RWPE1 (cell line): Measurements from ENCODE around the gene MRPL38.
A peak's percentile ranks its signal among the peaks of the same experiment; 100 is the strongest.

Experiments
- CTCF ChIA-PET: fragments of 350-600 bp; sonication (Branson Sonifier 250); formaldehyde crosslinking; extraction: SDS; loops from one replicate; lab custom pipeline; 2021; lab: Yijun Ruan, JAX
- POLR2A ChIA-PET: fragments of 400-600 bp; formaldehyde crosslinking; extraction: SDS; loops from one replicate; lab custom pipeline; 2020; ENCODE audit warnings: antibody characterized with exemption; ENCODE audit not compliant: low non-redundant PET; lab: Yijun Ruan, JAX
- DNase-seq: peaks from one replicate; pipeline ENCODE4 v3.0.0; 2012; ENCODE audit warnings: low spot score
- H3K27ac ChIP-seq: fragments of 450-650 bp; 2 replicates; pipeline ENCODE4 v1.5.1; 2017
- TF ChIP-seq, protein P1 (sequence below): fragments of 450-650 bp; conservative IDR thresholded peaks from 2 replicates; pipeline ENCODE4 v1.5.1; 2017; ENCODE audit warnings: low read depth, mild to moderate bottlenecking

Gene MRPL38

DNA sequence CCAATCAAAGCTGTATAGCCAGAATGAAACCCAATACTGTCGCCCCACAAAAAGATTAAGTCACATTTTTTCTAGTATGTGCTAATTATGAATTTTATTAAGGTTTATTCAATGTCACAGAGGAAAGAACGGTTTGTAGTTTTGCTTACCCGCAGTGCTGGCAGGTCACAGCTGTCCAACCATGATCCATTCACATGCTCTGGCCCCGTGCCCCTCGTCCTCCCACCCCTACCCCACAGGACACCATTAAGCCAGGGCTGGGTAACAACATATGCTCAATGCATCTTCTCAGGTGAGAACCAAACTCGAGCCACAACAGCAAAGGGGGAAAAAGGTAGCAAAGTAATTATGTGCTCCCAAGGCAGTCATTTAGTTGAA lies 36.7 kb upstream of the MRPL38 start:
- no peak for DNase-seq
- CTCF ChIA-PET: interaction anchor here (0.6 to 1.2 kb wide), 3 partner anchors 14 to 194 kb away, joined by 3 to 4 read pairs (median 4); no protein-coding TSS in a partner anchor
- H3K27ac ChIP-seq: peak overlapping the region; percentile 73
- POLR2A ChIA-PET: interaction anchor here (1.4 kb wide), 1 partner anchor 15 kb away, joined by 4 read pairs; no protein-coding TSS in a partner anchor
- TF ChIP-seq, protein P1, sequence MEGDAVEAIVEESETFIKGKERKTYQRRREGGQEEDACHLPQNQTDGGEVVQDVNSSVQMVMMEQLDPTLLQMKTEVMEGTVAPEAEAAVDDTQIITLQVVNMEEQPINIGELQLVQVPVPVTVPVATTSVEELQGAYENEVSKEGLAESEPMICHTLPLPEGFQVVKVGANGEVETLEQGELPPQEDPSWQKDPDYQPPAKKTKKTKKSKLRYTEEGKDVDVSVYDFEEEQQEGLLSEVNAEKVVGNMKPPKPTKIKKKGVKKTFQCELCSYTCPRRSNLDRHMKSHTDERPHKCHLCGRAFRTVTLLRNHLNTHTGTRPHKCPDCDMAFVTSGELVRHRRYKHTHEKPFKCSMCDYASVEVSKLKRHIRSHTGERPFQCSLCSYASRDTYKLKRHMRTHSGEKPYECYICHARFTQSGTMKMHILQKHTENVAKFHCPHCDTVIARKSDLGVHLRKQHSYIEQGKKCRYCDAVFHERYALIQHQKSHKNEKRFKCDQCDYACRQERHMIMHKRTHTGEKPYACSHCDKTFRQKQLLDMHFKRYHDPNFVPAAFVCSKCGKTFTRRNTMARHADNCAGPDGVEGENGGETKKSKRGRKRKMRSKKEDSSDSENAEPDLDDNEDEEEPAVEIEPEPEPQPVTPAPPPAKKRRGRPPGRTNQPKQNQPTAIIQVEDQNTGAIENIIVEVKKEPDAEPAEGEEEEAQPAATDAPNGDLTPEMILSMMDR: no peak

DNA sequence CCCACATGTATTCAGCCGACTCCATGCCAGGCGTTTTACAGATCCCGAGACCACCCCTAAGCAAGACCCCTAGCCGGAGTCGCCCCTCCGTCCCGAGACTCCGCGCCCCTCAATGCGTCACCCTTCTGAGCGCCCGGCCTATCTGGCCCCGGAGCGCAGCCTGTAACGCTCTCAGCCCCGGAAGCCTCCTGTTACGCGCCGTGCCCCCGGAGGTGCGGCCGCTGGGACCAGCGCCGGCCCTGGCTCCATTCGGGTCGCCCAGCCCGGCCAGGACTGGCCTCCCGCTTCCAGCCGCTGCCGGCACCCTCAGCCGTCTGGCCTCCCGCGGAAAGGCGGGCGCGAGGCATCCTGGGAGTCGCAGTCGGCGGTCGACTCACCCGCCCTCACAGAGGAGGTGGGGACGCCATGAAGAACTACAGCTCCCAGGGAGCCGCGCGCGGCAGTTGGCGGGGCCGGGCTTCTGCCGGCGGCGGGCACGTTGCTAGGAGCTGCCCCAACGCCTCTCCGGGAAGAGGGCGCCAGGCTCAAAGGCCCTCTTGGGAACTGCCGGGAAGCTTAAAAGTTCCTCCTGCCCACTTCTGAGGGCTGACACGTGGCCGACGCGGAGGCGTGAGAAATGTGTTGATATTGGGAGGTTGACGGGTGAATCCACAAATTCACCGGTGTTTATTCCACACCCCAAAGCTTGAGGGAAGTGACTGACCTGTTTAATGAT lies 36.2 kb upstream of the MRPL38 start, which contains the start of gene FBF1:
FBF1 (minus strand) TSS at position 316 of the 715 bp plus-strand sequence. CDS start 2,893 bp downstream, outside the sequence.
- ChIA-PET POLR2A (interaction anchor here (0.6 to 1.4 kb wide), 2 partner anchors 14 to 86 kb away, joined by 3 to 4 read pairs; partner anchors contain the start of gene WBP2), CTCF (interaction anchor here (0.6 to 1.2 kb wide), 4 partner anchors 14 to 193 kb away, joined by 3 to 4 read pairs (median 4); no protein-coding TSS in a partner anchor)
- TF ChIP-seq, protein P1: no peak
- H3K27ac ChIP-seq: peak within 1 kb of the TSS; percentile 73
- peak; percentile 96 for DNase-seq

DNA sequence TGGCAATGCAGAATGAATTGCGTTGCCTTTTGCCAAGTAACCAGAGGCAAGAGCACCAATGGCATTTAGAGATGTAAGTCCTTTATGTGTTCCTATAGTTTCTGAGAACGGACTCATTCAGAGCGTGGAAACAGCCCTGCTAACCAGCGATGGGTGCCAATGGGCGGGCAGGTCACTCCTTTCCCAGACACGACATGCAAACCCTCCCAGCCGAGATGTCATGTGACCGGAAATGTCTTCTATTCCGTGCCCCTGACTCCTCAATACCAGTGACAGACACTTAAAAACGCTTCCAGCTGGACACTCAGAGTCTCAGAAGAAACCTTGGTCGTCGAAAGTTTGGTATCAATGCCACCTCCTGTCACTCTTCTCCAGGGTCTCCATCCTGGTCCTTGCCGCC lies 33.0 kb upstream of the MRPL38 start:
- ChIA-PET POLR2A (no interaction called here), CTCF (no interaction called here)
- TF ChIP-seq, protein P1: no peak
- H3K27ac ChIP-seq: peak overlapping the region; percentile 1; the same call in 1 of the 2 replicates
- DNase-seq: no peak

DNA sequence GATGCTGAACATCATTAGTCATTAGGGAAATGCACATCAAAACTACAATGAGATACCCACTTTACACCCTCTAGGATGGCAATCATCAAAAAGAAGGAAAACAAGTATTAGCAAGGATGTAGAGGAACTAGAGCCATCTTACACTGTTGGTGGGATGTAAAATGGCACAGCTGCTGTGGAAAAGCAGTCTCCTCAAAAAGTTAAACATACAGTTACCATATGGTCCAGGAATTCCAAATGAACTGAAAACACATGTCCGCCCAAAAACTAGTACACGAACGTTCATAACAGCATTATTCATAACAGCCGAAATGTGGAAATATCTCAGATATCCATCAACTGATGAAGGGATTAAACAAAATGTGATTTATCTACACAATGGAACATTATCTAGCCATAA lies 29.1 kb upstream of the MRPL38 start:
- no peak overlapping the region for H3K27ac ChIP-seq
- ChIA-PET POLR2A (no interaction called here), CTCF (interaction anchor here (0.6 to 1.1 kb wide), 2 partner anchors 24 to 68 kb away, joined by 3 read pairs; no protein-coding TSS in a partner anchor)
- TF ChIP-seq, protein P1: no peak
- DNase-seq: no peak

DNA sequence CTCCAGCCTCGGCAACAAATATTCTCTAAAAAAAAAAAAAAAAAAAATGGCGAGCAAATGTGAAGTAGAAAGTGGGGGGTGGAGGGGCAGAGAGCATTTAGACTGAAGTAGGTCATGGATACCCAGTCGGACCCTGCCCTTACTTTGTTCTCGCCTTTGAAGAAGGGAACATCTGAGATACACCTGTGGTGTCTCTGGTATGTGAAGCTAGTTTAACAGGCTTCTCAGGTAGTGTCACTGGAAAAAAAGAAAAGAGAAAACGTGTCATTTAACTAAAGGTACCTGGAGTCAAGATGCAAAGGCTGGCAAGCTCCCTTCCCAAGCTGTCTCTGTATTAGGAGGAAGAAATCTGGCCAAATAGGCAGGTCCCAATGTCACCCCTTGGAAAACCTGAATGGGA lies 28.2 kb upstream of the MRPL38 start:
- no peak for DNase-seq
- ChIA-PET POLR2A (no interaction called here), CTCF (interaction anchor here (1.1 kb wide), 1 partner anchor 69 kb away, joined by 3 read pairs; no protein-coding TSS in a partner anchor)
- TF ChIP-seq, protein P1: no peak
- H3K27ac ChIP-seq: no peak overlapping the region

DNA sequence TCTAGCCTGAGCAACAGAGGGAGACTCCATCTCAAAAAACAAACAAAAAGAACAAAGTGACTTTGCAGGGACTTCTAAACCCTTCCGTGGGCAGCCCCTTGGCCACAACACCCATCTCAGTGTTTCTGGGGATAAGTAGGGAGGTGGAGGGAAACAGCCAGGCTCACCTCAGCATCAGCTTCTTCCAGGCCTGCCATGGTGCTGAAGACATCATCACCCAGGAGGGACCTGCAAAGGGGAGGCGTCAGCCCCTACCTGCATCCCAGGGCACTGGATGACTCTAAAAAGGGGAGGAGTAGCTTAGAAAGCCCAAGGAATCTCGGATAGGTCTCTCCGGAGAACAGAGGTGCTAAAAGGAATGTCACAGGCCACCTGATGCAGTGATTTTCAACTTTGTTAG lies 26.4 kb upstream of the MRPL38 start:
- TF ChIP-seq, protein P1: no peak
- ChIA-PET POLR2A (no interaction called here), CTCF (interaction anchor here (0.8 kb wide), 1 partner anchor 86 kb away, joined by 4 read pairs; no protein-coding TSS in a partner anchor)
- H3K27ac ChIP-seq: no peak overlapping the region
- DNase-seq: no peak
